Measurements from ENCODE around the gene TAF11L9.
"Not testable (repeated sequence)": the region's sequence is repeated elsewhere in the genome, so short reads cannot be mapped to it uniquely, and the experiment has no call there.

Gene TAF11L9

DNA sequence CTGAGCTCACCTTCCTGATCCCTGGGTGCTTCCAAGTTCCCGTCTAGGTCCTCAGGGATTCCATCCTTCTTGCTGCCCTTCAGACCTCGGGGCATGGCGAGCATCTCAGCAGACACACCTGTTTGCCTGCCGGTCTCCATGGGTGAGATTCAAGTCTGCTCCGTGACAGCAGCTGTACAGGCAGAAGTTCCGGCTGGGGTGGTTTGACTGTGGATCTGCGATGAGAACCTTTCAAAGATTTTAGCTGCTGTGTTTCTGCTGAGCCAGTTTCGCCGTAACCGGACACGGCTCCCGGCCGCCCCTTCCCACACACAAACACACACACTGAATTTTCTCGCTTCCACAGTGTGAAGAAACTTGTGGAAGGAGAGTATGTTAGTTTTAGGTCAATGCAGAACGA, at the start of gene TAF11L9:
TSS of gene TAF11L9 (minus strand) at position 140 of the 400 bp plus-strand sequence.
- DNase-seq (ENCODE audit: low spot score): not testable (repeated sequence)

DNA sequence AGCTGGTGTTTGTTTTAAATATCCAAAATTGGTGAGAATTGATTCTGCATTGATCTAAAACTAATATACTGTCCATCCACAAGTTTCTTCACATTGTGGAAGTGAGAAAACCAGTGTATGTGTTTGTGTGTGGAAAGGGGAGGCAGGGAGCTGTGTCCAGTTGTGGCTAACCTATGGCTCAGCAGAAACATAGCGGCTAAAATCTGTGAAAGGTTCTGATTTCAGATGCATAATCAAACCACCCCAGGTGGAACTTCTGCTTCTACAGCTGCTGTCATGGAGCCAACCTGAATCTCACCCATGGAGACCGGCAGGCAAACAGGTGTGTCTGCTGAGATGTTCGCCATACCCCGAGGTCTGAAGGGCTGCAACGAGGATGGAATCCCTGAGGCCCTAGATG, 40.0 kb upstream of the TAF11L9 start, which contains the start of gene TAF11L14:
TSS of gene TAF11L14 (plus strand) at position 301 of the 400 bp plus-strand sequence.
- DNase-seq (ENCODE audit: low spot score): no peak

DNA sequence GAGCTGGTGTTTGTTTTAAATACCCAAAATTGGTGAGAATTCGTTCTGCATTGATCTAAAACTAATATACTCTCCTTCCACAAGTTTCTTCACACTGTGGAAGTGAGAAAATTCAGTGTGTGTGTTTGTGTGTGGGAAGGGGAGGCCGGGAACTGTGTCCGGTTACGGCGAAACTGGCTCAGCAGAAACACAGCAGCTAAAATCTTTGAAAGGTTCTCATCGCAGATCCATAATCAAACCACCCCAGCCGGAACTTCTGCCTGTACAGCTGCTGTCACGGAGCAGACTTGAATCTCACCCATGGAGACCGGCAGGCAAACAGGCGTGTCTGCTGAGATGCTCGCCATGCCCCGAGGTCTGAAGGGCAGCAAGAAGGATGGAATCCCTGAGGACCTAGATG, 37.6 kb upstream of the TAF11L9 start, which contains the start of gene TAF11L13:
TSS of gene TAF11L13 (plus strand) at position 301 of the 400 bp plus-strand sequence.
- not testable (repeated sequence) for DNase-seq (ENCODE audit: low spot score)

DNA sequence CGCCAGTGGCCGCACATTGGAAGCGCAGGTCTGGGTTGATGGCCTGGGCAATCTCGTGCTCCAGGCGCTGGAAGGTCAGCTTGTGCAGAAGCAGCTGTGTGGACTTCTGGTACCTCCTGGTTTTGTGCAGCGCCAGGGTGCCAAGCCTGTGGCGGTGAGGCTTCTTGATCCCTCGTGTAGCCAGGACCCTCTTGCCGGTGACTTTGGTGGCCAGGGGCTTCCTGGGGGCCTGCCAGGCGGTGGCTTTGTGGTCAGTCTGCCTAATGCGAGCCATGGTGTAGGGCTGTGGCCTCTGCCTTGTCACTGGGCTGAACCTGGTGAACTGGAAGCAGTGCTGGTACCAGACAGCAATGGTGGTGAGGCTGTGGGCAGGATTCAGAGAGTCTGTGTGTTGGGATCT, 31.5 kb upstream of the TAF11L9 start:
- no peak for DNase-seq (ENCODE audit: low spot score)

DNA sequence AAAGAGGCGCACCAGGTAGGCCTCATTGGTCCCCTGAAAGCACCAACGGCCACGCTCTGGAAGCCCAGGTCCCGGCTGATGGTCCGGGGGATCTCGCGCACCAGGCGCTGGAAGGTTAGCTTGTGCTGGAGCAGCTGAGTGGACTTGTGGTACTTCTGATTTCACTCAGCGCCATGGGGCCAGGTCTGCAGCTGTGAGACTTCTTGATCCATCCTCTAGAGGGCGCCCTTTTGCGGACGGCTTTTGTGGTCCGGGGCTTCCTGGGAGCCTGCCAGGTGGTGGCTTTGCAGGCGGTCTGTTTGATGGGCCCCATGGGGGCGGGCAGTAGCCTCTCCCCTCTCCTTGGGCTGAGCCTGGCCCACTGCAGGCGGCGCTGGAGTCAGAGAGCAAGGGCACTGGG, 26.4 kb upstream of the TAF11L9 start:
- no peak for DNase-seq (ENCODE audit: low spot score)

DNA sequence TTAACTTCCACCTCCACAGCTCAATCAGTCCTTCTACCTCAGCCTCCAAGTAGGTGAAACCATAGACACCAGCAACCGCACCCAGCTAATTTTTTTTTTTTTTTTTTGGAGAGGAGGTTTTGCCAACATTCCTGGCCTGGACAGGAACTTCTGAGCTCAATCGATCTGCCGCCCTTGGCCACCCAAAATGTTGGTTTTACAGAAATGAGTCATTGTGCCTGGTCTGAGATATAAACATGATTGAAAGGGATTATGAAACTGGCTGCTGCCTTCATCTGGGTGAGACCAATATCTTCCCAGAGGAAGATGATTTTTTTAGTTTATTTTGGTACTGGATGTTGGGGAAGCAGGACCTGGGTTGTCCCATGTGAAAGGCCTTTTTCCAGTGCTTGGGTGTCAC, 25.2 kb upstream of the TAF11L9 start:
- no peak for DNase-seq (ENCODE audit: low spot score)

DNA sequence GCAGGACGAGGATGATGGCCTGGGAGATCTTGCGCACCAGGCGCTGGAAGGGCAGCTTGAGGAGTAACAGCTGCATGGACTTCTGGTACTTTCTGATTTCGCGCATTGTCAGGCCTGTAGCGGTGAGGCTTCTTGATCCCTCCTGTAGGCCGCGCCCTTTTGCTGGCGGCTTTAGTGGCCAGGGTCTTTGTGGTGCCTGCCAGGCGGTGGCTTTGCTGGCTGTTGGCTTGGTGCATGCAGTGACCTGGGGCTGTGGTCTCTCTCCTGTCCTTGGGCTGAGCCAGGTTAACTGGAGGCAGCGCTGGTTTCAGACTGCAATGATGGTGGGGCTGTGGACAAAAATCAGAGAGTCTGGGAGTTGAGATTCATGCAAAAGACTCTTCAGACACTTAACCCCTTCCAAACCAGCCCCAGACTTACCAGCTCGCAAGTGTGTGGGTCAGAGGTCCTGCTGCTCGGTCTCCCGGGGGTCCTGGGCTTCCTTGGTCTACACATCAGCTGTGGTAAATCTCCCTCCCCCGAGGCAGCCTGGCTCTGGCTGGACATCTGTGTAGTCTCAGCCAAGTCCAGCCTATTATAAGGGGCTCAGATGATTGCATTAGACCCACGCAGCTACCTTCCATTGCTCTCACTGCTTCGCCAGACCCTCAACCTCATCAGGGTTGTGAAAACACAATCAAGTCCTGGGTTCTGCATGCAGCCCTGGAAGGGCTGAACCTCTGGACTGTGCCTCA, 20.8 kb upstream of the TAF11L9 start:
- no peak for DNase-seq (ENCODE audit: low spot score)

DNA sequence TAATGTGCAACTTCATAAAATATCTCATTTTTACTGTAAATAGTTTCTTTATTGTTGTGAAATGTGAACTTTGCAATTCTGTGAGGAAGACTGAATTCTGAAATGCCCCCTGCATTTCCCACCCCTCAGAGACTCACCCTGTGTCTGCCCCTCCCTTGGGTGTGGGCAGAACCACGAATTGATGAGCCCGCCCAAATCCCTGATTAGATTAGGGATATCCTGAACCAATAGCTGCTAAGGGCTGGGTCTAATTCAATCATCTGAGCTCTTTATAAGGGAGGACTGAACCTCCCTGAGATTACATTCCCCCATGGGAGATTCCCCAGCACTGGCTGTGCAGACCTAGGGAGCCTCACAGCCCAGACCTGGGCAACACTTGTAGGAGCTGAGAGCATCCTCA, 15.9 kb upstream of the TAF11L9 start, which contains the start of gene TAF11L12:
TSS of gene TAF11L12 (plus strand) at position 301 of the 400 bp plus-strand sequence.
- not testable (repeated sequence) for DNase-seq (ENCODE audit: low spot score)

DNA sequence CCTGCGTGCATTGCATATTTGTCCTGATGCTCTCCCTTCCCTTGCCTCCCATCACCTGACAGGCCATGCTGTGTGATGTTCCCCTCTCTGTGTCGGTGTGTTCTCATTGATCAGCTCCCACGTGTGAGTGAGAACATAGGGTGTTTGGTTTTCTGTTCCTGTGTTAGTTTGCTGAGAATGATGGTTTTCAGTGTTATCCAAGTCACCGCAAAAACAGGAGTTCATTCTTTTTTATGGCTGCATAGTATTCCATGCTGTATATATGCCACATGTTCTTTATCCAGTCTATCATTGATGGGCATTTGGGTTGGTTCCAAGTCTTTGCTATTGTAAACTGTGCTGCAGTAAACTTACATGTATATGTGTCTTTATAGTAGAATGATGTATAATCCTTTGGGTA, 13.3 kb upstream of the TAF11L9 start:
- not testable (repeated sequence) for DNase-seq (ENCODE audit: low spot score)

DNA sequence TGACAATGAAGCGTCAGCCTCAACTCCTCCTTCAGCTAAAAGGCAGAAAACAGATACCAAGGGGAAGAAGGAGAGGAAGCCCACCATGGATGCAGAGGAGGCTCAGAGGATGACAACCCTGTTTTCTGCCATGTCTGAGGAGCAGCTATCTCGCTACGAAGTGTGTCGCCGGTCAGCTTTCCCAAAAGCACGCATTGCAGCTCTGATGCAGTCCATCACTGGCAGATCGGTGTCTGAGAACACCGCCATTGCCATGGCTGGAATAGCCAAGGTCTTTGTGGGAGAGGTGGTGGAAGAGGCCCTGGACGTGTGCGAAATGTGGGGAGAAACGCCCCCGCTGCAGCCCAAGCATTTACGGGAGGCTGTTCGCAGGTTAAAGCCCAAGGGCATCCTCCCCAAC, 10.8 kb upstream of the TAF11L9 start:
- no peak for DNase-seq (ENCODE audit: low spot score)

DNA sequence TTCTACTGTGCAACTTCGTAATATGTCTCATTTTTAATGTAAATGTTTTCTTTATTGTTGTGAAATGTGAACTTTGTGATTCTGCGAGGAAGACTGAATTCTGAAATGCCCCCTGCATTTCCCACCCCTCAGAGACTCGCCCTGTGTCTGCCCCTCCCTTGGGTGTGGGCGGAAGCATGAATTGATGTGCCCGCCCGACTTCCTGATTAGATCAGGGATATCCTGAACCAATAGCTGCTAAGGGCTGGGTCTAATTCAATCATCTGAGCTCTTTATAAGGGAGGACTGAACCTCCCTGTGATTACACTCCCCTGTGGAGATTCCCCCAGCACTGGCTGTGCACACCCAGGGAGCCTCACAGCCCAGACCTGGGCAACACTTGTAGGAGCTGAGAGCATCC, 9.7 kb upstream of the TAF11L9 start, which contains the start of gene TAF11L11:
TSS of gene TAF11L11 (plus strand) at position 304 of the 400 bp plus-strand sequence.
- DNase-seq (ENCODE audit: low spot score): not testable (repeated sequence)

DNA sequence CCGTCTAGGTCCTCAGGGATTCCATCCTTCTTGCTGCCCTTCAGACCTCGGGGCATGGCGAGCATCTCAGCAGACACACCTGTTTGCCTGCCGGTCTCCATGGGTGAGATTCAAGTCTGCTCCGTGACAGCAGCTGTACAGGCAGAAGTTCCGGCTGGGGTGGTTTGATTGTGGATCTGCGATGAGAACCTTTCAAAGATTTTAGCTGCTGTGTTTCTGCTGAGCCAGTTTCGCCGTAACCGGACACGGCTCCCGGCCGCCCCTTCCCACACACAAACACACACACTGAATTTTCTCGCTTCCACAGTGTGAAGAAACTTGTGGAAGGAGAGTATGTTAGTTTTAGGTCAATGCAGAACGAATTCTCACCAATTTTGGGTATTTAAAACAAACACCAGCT, 3.5 kb upstream of the TAF11L9 start, which contains the start of gene TAF11L10:
TSS of gene TAF11L10 (minus strand) at position 101 of the 400 bp plus-strand sequence.
- not testable (repeated sequence) for DNase-seq (ENCODE audit: low spot score)

DNA sequence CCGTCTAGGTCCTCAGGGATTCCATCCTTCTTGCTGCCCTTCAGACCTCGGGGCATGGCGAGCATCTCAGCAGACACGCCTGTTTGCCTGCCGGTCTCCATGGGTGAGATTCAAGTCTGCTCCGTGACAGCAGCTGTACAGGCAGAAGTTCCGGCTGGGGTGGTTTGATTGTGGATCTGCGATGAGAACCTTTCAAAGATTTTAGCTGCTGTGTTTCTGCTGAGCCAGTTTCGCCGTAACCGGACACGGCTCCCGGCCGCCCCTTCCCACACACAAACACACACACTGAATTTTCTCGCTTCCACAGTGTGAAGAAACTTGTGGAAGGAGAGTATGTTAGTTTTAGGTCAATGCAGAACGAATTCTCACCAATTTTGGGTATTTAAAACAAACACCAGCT, 3.3 kb downstream of the TAF11L9 start, which contains the start of gene TAF11L8:
TSS of gene TAF11L8 (minus strand) at position 101 of the 400 bp plus-strand sequence.
- DNase-seq (ENCODE audit: low spot score): not testable (repeated sequence)

DNA sequence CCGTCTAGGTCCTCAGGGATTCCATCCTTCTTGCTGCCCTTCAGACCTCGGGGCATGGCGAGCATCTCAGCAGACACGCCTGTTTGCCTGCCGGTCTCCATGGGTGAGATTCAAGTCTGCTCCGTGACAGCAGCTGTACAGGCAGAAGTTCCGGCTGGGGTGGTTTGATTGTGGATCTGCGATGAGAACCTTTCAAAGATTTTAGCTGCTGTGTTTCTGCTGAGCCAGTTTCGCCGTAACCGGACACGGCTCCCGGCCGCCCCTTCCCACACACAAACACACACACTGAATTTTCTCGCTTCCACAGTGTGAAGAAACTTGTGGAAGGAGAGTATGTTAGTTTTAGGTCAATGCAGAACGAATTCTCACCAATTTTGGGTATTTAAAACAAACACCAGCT, 8.5 kb downstream of the TAF11L9 start, which contains the start of gene TAF11L7:
TSS of gene TAF11L7 (minus strand) at position 101 of the 400 bp plus-strand sequence.
- not testable (repeated sequence) for DNase-seq (ENCODE audit: low spot score)
